ENCODE data around the gene CCDC201. TPM values are rescaled to one million over a fixed set of nuclear protein-coding genes. Genes with fewer than 3 reads are reported as not detected.
A peak's percentile ranks its signal among the peaks of the same experiment; 100 is the strongest.

The CCDC201 gene
- total and polyA plus RNA-seq, 2 of the 4 experiments (the other 2 are of a cell fraction) = not detected

GRCh38 chr7:45882465-45882810 lies 9.6 kb upstream of the CCDC201 start:
- ATAC-seq (ENCODE audit: low read depth) = no peak; the same call in 1 of the 2 replicates
- H3K14ac ChIP-seq (replicated peaks; ENCODE audit: low read depth, low read length) = peak overlapping the region; percentile 23; the same call in 1 of the 2 replicates
- H3K27me3 ChIP-seq (ENCODE audit: control insufficient read depth, insufficient read depth, low read length) = peaks cover 3% of the 10 kb centered on the region; the same call in 1 of the 2 replicates
- peak overlapping the region; percentile 37 for H2AK5ac ChIP-seq (ENCODE audit: low read depth, low read length)
- in situ Hi-C loops (cut with MboI; ENCODE audit: low sequenced_read_pairs) = no loop called here
- no peak overlapping the region; the same call in 1 of the 2 replicates for H4K5ac ChIP-seq (ENCODE audit: low read depth, low read length)
- 83% methylated on average over 2 of the region's 5 CpGs; no CpG with 5 or more reads in 1 of the 2 experiments for WGBS, 2 experiments (ENCODE audit: extremely low coverage in 2 of 2, insufficient read length in 1 of 2)
- H2BK120ac ChIP-seq (ENCODE audit: low read depth, low read length) = peak overlapping the region; percentile 4; the same call in 1 of the 2 replicates
- dilution Hi-C loops (cut with HindIII; ENCODE audit: low sequenced_read_pairs, unreplicated experiment) = no loop called here
- peak overlapping the region; percentile 37; the same call in 1 of the 2 replicates for H3K18ac ChIP-seq (ENCODE audit: low read depth, low read length)
- TF ChIP-seq, protein P1, sequence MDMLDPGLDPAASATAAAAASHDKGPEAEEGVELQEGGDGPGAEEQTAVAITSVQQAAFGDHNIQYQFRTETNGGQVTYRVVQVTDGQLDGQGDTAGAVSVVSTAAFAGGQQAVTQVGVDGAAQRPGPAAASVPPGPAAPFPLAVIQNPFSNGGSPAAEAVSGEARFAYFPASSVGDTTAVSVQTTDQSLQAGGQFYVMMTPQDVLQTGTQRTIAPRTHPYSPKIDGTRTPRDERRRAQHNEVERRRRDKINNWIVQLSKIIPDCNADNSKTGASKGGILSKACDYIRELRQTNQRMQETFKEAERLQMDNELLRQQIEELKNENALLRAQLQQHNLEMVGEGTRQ (IDR thresholded peaks at IDR 0.05; ENCODE audit: low read depth, low read length) = no peak
- TF ChIP-seq CEBPB (IDR thresholded peaks at IDR 0.05; ENCODE audit: low read depth, low read length) = no peak
- H4K91ac ChIP-seq (ENCODE audit: insufficient read depth, low read depth, low read length) = no peak overlapping the region
- peaks cover 5% of the 10 kb centered on the region for H3K4me1 ChIP-seq (ENCODE audit: control insufficient read depth, insufficient read depth, low read length)
- no peak for DNase-seq
- H2BK20ac ChIP-seq (ENCODE audit: low read depth, low read length) = peak overlapping the region; percentile 39; the same call in 1 of the 2 replicates
- H3K9me1 ChIP-seq (ENCODE audit: insufficient read depth, low read length) = peaks cover 16% of the 10 kb centered on the region
- intact Hi-C loops (cut with micrococcal nuclease) = no loop called here
- no peaks in the 10 kb centered on the region for H3K79me1 ChIP-seq (ENCODE audit: low read depth in 1 of 2, low read length in 2 of 2)
- no peak overlapping the region for H3K56ac ChIP-seq (ENCODE audit: extremely low read depth, insufficient read depth, low read length)
- H2BK15ac ChIP-seq (ENCODE audit: low read depth, low read length) = peak overlapping the region; percentile 4; the same call in 1 of the 3 replicates
- H4K8ac ChIP-seq (ENCODE audit: low read depth in 2 of 2, low read length in 2 of 2) = peak overlapping the region in 1 of 2 experiments; percentile 37; a peak in 1 of 4 replicates
- POLR2A ChIA-PET (ENCODE audit: unreplicated experiment) = no interaction called here
- no peak overlapping the region for H2AK9ac ChIP-seq (replicated peaks; ENCODE audit: low read depth, low read length, poor library complexity)
- H3K23ac ChIP-seq (ENCODE audit: low read depth, low read length) = no peak overlapping the region
- peak overlapping the region; percentile 30; the same call in 1 of the 2 replicates for H3K4ac ChIP-seq (ENCODE audit: low read depth, low read length)
- H3K4me2 ChIP-seq (ENCODE audit: low read depth, low read length) = no peak overlapping the region
- peak overlapping the region; percentile 28; the same call in 1 of the 2 replicates for H3K27ac ChIP-seq (ENCODE audit: insufficient read depth, low read length)
- H4K20me1 ChIP-seq (ENCODE audit: insufficient read depth, low read length) = no peaks in the 10 kb centered on the region
- CTCF ChIA-PET = no interaction called here
- H3K4me3 ChIP-seq (ENCODE audit: insufficient read depth, low read depth, low read length) = no peak overlapping the region
- BruUV-seq (replicated peaks) = no TSS peak
- H3K36me3 ChIP-seq (ENCODE audit: control insufficient read depth, insufficient read depth, low read length) = no peaks in the 10 kb centered on the region
- peaks cover 3% of the 10 kb centered on the region for H3K9me3 ChIP-seq (ENCODE audit: control insufficient read depth, insufficient read depth, low read length)
- H2AFZ ChIP-seq (replicated peaks; ENCODE audit: low read length, poor library complexity) = no peak overlapping the region
- H3K9ac ChIP-seq (ENCODE audit: low read depth, low read length) = no peak overlapping the region
- H2BK5ac ChIP-seq (ENCODE audit: low read depth, low read length, poor library complexity, severe bottlenecking) = no peak overlapping the region

All from IMR-90 (cell line).